Upper lobe of left lung (tissue), 4 donors: Measurements from ENCODE around the gene CAPN12.

Experiments used
- CTCF ChIP-seq, 6 experiments: fragments of 450-650 bp in 4 of 6; fragments of 200-600 bp in 2 of 6; sonication (generic) in 2 of 6; IDR thresholded peaks; one replicate each; pipeline ENCODE4 v1.5.1; 2016 to 2019; ENCODE audit warnings: antibody characterized with exemption in 6 of 6
- EP300 ChIP-seq, 4 donors: sonication (generic); formaldehyde crosslinking; IDR thresholded peaks; one replicate each; pipeline ENCODE4 v1.5.1; 2017; ENCODE audit warnings: antibody characterized with exemption in 4 of 4, control low read depth in 2 of 4
- POLR2AphosphoS5 ChIP-seq, 2 donors: sonication (generic); formaldehyde crosslinking; IDR thresholded peaks; one replicate each; pipeline ENCODE4 v1.5.1; 2017; ENCODE audit warnings: antibody characterized with exemption in 2 of 2

GRCh38 chr19:38778733-38779132 is 34.5 kb upstream of the CAPN12 start:
- TF ChIP-seq EP300 (IDR thresholded peaks at IDR 0.05) (no peak), POLR2AphosphoS5 (IDR thresholded peaks at IDR 0.05) (no peak), CTCF (IDR thresholded peaks at IDR 0.05) (no peak)
